Large intestine (tissue), 3 donors: ENCODE measurements around the gene TKTL1. TPM values are rescaled to one million over a fixed set of nuclear protein-coding genes. Genes with fewer than 3 reads are reported as not detected.
A peak's percentile ranks its signal among the peaks of the same experiment; 100 is the strongest.
"Not testable (repeated sequence)": the region's sequence is repeated elsewhere in the genome, so short reads cannot be mapped to it uniquely, and the experiment has no call there.

ENCODE experiments used
- DNase-seq, 2 donors: peaks; one replicate each; pipeline versions ENCODE4 v3.0.0 to v3.0.0-alpha.2; 2013
- H3K27ac ChIP-seq: one replicate; pipeline ENCODE4 v1.5.1; 2013; ENCODE audit warnings: low read length
- H3K27me3 ChIP-seq: 2 replicates; pipeline ENCODE4 v1.6.1; 2013; ENCODE audit warnings: low read length; ENCODE audit not compliant: control insufficient read depth, insufficient read depth
- H3K36me3 ChIP-seq: 2 replicates; pipeline ENCODE4 v1.6.1; 2013; ENCODE audit warnings: low read length; ENCODE audit not compliant: control insufficient read depth, insufficient read depth
- H3K4me1 ChIP-seq: one replicate; pipeline ENCODE4 v1.6.1; 2013; ENCODE audit warnings: low read length; ENCODE audit not compliant: control insufficient read depth, insufficient read depth
- H3K4me3 ChIP-seq: one replicate; pipeline ENCODE4 v1.5.1; 2013; ENCODE audit warnings: low read length
- H3K9me3 ChIP-seq: one replicate; pipeline ENCODE4 v1.6.1; 2013; ENCODE audit warnings: mild to moderate bottlenecking, low read depth, low read length, moderate library complexity; ENCODE audit not compliant: control insufficient read depth
- WGBS: methylation state at CpG from one replicate; pipeline ENCODE4 v1.1.5; 2013; ENCODE audit warnings: low lambda C conversion rate; ENCODE audit not compliant: insufficient coverage; 5-methylcytosine and 5-hydroxymethylcytosine counted together
- polyA plus RNA-seq: library from polyadenylated mRNA; unstranded; fragments of 120-200 nt; gene quantifications from one replicate; pipeline ENCODE4 v1.2.1, GENCODE V29; 2013

The TKTL1 gene
- polyA plus RNA-seq, 1 donor, result 0.19 TPM

DNA sequence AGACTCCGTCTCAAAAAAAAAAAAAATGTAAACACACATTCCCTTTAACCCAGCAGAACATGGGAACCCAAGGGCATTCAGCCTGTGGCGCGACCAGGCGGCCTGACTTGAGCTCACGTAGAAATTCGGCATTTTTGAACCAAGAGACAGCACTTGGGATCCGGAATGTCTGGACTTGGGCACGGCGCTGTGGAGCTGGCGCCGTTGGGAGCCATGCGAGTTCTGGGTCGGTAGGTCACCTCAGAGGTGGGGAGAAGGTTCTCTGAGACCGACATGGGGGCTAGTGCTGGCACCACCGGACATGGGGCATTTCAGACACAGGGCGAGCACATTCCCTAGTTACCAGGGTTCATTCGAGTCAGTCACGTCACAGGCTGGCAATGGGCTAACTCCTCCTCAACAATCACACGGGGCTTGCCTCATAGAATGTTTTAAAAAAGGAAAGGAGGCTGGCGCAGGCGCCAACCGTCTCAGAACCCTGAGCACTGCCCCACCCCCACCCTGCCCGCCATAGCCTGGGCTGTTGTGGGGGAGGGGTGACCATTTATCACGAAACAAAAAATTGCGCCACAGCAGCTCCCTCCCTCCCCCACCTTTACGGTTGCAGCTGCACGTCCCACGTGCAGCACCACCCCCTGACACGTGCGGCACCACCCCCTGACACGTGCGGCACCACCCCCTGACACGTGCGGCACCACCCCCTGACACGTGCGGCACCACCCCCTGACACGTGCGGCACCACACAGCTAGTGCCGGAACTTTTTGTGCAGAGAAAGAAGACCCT lies 612 bp upstream of the TKTL1 start, which contains the start of gene TEX28:
TSS of gene TEX28 (minus strand) at position 334 of the 784 bp plus-strand sequence. CDS start 3,007 bp downstream, outside the sequence.
- no CpG with 5 or more reads among the region's 39 CpGs for WGBS
- H3K27ac ChIP-seq, result no peak within 1 kb of the TSS
- no peak within 1 kb of the TSS for H3K4me3 ChIP-seq
- no peaks in the 10 kb centered on the region for H3K36me3 ChIP-seq
- H3K9me3 ChIP-seq, result no peaks in the 10 kb centered on the region
- H3K27me3 ChIP-seq, result no peaks in the 10 kb centered on the region
- no peaks in the 10 kb centered on the region for H3K4me1 ChIP-seq
- DNase-seq, result no peak

DNA sequence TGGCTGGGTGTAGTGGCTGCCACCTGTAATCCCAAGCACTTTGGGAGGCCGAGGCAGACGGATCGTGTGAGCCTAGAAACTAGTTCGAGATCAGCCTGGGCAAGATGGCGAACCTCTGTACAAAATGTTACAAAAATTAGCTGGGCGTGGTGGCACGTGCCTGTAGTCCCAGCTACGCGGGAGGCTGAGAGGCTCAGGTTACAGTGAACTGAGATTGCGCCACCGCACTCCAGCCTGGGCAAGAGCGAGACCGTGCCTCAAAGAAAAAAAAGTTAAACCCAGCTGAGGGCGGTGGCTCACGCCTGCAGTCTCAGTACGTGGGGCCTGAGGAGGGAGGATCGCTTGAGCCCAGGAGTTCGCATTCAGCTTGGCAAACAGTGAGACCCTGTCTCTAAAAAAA lies 1.1 kb downstream of the TKTL1 start:
- Histone ChIP-seq H3K9me3 (no peaks in the 10 kb centered on the region), H3K27ac (no peak overlapping the region), H3K4me1 (no peaks in the 10 kb centered on the region), H3K36me3 (no peaks in the 10 kb centered on the region), H3K4me3 (no peak overlapping the region), H3K27me3 (no peaks in the 10 kb centered on the region)
- DNase-seq, result no peak
- WGBS, result no CpG with 5 or more reads among the region's 18 CpGs

DNA sequence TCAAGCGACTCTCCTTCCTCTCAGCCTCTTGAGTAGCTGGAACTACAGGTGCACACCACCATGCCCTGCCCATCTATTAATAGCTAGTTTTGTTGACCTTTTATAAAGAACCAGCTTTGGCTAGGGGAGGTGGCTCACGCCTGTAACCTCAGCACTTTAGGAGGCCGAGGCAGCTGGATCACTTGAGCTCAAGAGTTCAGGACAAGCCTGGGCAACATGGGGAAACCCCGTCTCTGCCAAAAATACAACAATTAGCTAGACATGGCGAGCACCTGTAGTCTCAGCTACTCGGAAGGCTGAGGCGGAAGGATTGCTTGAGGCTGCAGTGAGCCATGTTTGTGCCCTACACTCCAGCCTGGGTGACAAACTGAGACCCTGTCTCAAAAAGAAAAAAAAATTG lies 2.7 kb downstream of the TKTL1 start:
- H3K9me3 ChIP-seq, result no peaks in the 10 kb centered on the region
- H3K36me3 ChIP-seq, result no peaks in the 10 kb centered on the region
- no peak overlapping the region for H3K27ac ChIP-seq
- no peaks in the 10 kb centered on the region for H3K27me3 ChIP-seq
- no peak overlapping the region for H3K4me3 ChIP-seq
- WGBS, result no CpG with 5 or more reads among the region's 7 CpGs
- no peak for DNase-seq
- H3K4me1 ChIP-seq, result no peaks in the 10 kb centered on the region

DNA sequence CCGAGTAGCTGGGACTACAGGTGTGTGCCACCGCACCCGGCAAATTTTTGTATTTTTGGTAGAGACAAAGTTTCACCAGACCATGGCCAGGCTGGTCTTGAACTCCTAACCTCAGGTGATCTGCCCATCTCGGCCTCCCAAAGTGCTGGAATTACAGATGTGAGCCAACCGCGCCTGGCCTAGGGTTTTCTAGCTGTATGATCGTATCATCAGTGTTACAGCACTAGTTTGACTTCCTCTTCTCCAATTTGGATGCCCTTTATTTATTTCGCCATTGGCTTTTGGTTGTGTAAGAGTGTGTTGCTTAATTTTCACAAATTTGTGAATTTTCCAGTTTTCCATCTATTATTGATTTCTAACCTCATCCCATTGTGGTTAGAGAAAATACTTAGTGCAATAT lies 5.2 kb downstream of the TKTL1 start:
- Histone ChIP-seq H3K36me3 (no peaks in the 10 kb centered on the region), H3K27me3 (no peaks in the 10 kb centered on the region), H3K4me1 (no peaks in the 10 kb centered on the region), H3K4me3 (no peak overlapping the region), H3K9me3 (no peaks in the 10 kb centered on the region), H3K27ac (no peak overlapping the region)
- no CpG with 5 or more reads among the region's 8 CpGs for WGBS
- DNase-seq, result no peak

DNA sequence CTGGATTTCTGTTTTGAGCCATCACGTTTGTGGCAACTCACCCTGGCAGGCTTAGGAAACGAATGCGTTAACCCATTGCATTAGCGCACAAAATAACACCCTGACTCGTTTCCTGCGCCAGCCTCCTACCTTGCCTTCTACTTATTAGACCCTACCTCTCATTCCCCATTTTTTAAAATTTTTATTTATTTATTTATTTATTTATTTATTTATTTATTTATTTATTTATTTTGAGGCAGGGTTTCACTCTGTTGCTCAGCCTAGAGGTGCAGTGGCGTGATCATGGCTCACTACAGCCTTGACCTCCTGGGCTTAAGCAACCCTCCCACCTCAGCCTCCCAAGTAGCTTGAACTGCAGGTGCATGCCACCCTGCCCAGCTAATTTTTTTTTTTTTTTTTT lies 7.4 kb downstream of the TKTL1 start:
- not testable (repeated sequence) for H3K36me3 ChIP-seq, H3K27me3 ChIP-seq, H3K27ac ChIP-seq, H3K9me3 ChIP-seq, H3K4me1 ChIP-seq, H3K4me3 ChIP-seq, DNase-seq
- no CpG with 5 or more reads among the region's 7 CpGs for WGBS

DNA sequence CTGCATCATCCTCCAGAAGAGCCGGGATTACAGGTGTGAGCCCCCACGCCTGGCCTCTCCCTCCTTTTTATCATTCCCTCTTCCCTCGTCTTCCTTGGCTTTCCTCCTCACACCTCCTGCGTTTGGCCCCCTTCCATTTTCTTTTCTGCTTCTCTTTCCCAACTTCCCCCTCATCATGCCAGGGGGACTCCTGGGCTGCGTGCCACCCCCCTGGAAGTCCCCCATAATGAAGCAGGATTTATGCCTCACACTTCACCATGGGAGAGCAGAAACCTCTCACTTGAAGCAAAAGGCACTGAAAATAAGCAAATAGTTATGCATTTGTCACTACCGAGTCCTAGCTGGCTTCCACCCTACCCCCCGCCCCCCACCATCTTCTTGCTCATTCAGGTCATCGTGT lies 7.9 kb downstream of the TKTL1 start:
- no peak overlapping the region for H3K27ac ChIP-seq
- no peaks in the 10 kb centered on the region for H3K36me3 ChIP-seq
- DNase-seq, result no peak
- no peaks in the 10 kb centered on the region for H3K9me3 ChIP-seq
- H3K4me1 ChIP-seq, result no peaks in the 10 kb centered on the region
- no CpG with 5 or more reads among the region's 8 CpGs for WGBS
- H3K4me3 ChIP-seq, result no peak overlapping the region
- H3K27me3 ChIP-seq, result no peaks in the 10 kb centered on the region

DNA sequence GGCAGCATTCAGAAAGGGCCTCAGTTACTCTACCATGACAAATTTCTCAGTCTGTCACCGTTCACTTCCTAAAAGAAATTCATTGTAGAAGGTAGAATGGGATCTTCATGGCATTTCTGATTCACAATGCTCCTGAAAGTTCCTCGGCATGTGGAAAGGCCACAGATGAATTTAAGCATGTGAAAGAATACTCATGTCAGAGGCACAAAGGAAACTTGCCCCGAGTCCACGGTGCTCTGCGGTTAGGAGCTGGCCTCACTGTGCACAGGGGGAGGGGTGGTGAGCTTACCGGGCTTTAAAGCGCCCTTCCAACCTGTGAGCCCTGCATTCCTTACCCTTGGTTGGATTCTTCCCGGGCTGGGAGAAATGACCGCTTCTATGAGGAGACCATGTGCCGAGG lies 9.3 kb downstream of the TKTL1 start:
- no CpG with 5 or more reads among the region's 10 CpGs for WGBS
- Histone ChIP-seq H3K27ac (no peak overlapping the region), H3K27me3 (no peaks in the 10 kb centered on the region), H3K36me3 (no peaks in the 10 kb centered on the region), H3K9me3 (no peaks in the 10 kb centered on the region), H3K4me3 (no peak overlapping the region), H3K4me1 (no peaks in the 10 kb centered on the region)
- no peak for DNase-seq

DNA sequence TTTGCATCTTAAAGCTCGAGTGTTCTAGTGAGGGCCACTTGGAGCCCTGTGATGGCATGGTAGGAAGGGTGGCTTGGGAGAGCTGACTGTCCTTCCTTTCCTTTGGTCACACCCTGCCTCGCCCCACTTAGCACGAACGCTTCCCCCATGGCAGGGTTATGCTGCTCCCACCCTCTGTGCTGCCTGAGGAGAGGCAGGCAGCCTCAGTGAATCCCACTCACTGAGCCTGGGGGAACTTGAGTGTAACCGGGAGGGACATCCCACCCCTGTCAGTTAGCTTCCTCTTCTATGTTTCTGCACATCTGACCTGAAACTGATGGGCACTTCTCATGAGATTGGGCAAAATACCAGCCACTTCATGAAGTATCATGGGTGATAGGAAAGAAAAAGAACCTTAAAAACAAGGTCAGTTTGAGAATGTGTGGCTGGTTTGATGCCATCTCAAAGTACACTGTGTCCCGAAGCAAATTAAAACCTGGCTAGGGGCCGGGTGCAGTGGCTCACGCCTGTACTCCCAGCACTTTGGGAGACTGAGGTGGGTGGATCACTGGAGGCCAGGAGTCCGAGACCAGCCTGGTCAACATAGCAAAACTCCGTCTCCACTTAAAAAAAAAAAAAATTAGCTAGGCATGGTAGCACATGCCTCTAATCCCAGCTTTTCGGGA lies 10.1 kb downstream of the TKTL1 start:
- WGBS, result no CpG with 5 or more reads among the region's 11 CpGs
- no peak for DNase-seq

DNA sequence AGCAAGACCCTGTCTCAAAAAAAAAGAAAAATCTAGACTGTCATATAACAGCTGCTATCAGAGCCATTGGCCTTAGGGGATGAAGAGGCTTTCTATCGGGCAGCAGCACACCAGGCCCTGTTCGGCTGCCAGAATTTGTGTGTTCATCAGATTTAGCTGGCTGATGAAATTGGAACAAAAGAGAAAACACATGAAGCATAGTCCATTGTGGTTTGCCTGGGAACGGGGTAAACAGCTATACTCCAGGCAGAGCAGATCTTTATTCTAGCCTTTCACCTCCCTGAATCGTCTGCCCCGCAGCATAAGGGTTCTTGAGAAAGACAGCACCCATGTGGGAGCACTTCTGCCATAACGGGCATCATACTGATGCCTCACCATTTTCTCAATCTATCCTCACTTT lies 11.6 kb downstream of the TKTL1 start:
- no CpG with 5 or more reads among the region's 6 CpGs for WGBS
- H3K4me1 ChIP-seq, result no peaks in the 10 kb centered on the region
- H3K27ac ChIP-seq, result no peak overlapping the region

More for the DNA sequence above, 10.1 kb downstream of the TKTL1 start:
- Histone ChIP-seq H3K27me3 (no peaks in the 10 kb centered on the region), H3K27ac (no peak overlapping the region), H3K36me3 (no peaks in the 10 kb centered on the region), H3K4me1 (no peaks in the 10 kb centered on the region), H3K4me3 (no peak overlapping the region), H3K9me3 (no peaks in the 10 kb centered on the region)

DNA sequence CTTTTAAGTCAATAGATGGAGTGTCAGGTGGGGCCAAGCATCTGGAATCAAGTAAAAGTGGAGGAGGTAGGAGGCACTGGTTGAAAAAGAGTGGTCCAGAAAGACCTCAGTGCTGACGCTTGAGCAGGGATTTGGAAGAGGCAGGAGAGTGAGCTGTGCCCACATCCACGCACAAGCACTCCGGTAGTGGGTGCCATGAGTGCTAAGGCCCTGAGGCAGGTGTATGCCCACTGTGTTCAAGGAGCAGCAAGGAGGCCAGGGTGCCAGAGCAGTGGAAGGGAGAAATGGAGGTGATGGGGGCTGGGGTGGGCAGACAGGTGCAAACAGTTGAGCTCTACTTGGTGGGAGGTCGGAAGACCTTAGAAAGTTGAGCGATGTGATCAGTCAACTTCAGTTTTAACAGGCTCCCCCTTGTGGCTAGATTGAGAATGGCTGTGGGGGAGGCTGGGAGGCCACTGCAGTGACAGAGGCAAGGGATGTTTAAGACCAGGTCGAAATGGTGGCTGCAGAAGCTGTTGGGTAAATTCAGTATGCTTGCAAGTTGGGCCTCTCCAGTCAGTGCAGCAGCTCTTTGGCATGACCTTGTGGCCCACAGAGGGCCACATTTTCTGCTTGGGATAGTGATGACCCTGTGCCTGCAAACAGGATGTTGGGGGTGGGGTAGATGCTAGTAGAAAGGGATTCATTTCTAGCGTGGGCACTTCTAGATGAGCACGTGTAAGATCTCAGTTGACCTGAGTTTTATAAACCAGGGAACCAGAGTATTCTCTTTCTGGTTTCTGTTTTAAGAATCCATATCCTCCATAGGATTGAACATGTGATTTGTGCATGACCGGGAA lies 12.7 kb downstream of the TKTL1 start:
- H3K4me3 ChIP-seq, result no peak overlapping the region

More for the DNA sequence above, 11.6 kb downstream of the TKTL1 start:
- no peaks in the 10 kb centered on the region for H3K27me3 ChIP-seq
- H3K36me3 ChIP-seq, result no peaks in the 10 kb centered on the region
- no peak for DNase-seq
- H3K4me3 ChIP-seq, result no peak overlapping the region
- H3K9me3 ChIP-seq, result no peaks in the 10 kb centered on the region

More for the DNA sequence above, 12.7 kb downstream of the TKTL1 start:
- H3K36me3 ChIP-seq, result no peaks in the 10 kb centered on the region
- no peak overlapping the region for H3K27ac ChIP-seq
- no peaks in the 10 kb centered on the region for H3K27me3 ChIP-seq
- H3K4me1 ChIP-seq, result no peaks in the 10 kb centered on the region
- DNase-seq, result peak in 1 of 2 donors; percentile 17
- H3K9me3 ChIP-seq, result no peaks in the 10 kb centered on the region
- no CpG with 5 or more reads among the region's 9 CpGs for WGBS
